Measurements from ENCODE around the gene ST7.
"Not testable (repeated sequence)": the region's sequence is repeated elsewhere in the genome, so short reads cannot be mapped to it uniquely, and the experiment has no call there.

Gene ST7

GRCh38 chr7:116953372-116953905 lies at the start of gene ST7:
TSS of gene ST7 (plus strand) at chr7:116953501. CDS start at chr7:116953541, 40 bp downstream.
- peak; percentile 59 for DNase-seq (ENCODE audit: low read depth)

- no peak for DNase-seq (ENCODE audit: low read depth)
Observed at GRCh38 chr7:116906391-116906790, 46.9 kb upstream of the ST7 start.

- no peak for DNase-seq (ENCODE audit: low read depth)
Observed at GRCh38 chr7:116910383-116910782, 42.9 kb upstream of the ST7 start.

GRCh38 chr7:116911801-116912200 lies 41.5 kb upstream of the ST7 start:
- no peak for DNase-seq (ENCODE audit: low read depth)

GRCh38 chr7:116912269-116912909 lies 40.9 kb upstream of the ST7 start:
- no peak for DNase-seq (ENCODE audit: low read depth)

GRCh38 chr7:116918704-116919103 lies 34.6 kb upstream of the ST7 start:
- DNase-seq (ENCODE audit: low read depth): no peak

- DNase-seq (ENCODE audit: low read depth): no peak
Observed at GRCh38 chr7:116920359-116920758, 32.9 kb upstream of the ST7 start.

- no peak for DNase-seq (ENCODE audit: low read depth)
Observed at GRCh38 chr7:116922545-116922944, 30.8 kb upstream of the ST7 start.

- no peak for DNase-seq (ENCODE audit: low read depth)
Observed at GRCh38 chr7:116924741-116925140, 28.6 kb upstream of the ST7 start.

GRCh38 chr7:116929021-116929420 lies 24.3 kb upstream of the ST7 start:
- no peak for DNase-seq (ENCODE audit: low read depth)

GRCh38 chr7:116929914-116930913 lies 23.1 kb upstream of the ST7 start:
- DNase-seq (ENCODE audit: low read depth): peak; percentile 58

GRCh38 chr7:116932566-116932965 lies 20.7 kb upstream of the ST7 start:
- no peak for DNase-seq (ENCODE audit: low read depth)

- DNase-seq (ENCODE audit: low read depth): no peak
Observed at GRCh38 chr7:116933465-116933864, 19.8 kb upstream of the ST7 start.

- DNase-seq (ENCODE audit: low read depth): no peak
Observed at GRCh38 chr7:116934580-116934979, 18.7 kb upstream of the ST7 start.

GRCh38 chr7:116936844-116937243 lies 16.5 kb upstream of the ST7 start:
- not testable (repeated sequence) for DNase-seq (ENCODE audit: low read depth)

GRCh38 chr7:116938678-116939077 lies 14.6 kb upstream of the ST7 start:
- DNase-seq (ENCODE audit: low read depth): no peak

GRCh38 chr7:116940689-116941370 lies 12.5 kb upstream of the ST7 start:
- no peak for DNase-seq (ENCODE audit: low read depth)

GRCh38 chr7:116942504-116942903 lies 10.8 kb upstream of the ST7 start:
- DNase-seq (ENCODE audit: low read depth): no peak

- no peak for DNase-seq (ENCODE audit: low read depth)
Observed at GRCh38 chr7:116948934-116949333, 4.4 kb upstream of the ST7 start.

- DNase-seq (ENCODE audit: low read depth): no peak
Observed at GRCh38 chr7:116949941-116950801, 3.1 kb upstream of the ST7 start.

- DNase-seq (ENCODE audit: low read depth): no peak
Observed at GRCh38 chr7:116950889-116951351, 2.4 kb upstream of the ST7 start.
